ENCODE data around the gene NSD2. TPM values are rescaled to one million over a fixed set of nuclear protein-coding genes. Genes with fewer than 3 reads are reported as not detected.

NSD2 gene
- total and polyA plus RNA-seq, 4 donors: 5.1 to 71.5 (median 11.6) TPM

- no peaks in the 10 kb centered on the region for H3K9me3 ChIP-seq (ENCODE audit: control insufficient read depth in 4 of 4, low read length in 3 of 4)
- no peaks in the 10 kb centered on the region for H3K27me3 ChIP-seq (ENCODE audit: control insufficient read depth in 4 of 4, insufficient read depth in 4 of 4, low read length in 3 of 4)
- peaks cover 7 to 31% (median 23%) of the 10 kb centered on the region in 4 donors for H3K4me1 ChIP-seq (ENCODE audit: control insufficient read depth in 4 of 4, insufficient read depth in 4 of 4, low read length in 3 of 4)
- H3K36me3 ChIP-seq (ENCODE audit: control insufficient read depth in 4 of 4, insufficient read depth in 3 of 4, low read depth in 1 of 4, low read length in 3 of 4): no peaks in the 10 kb centered on the region
- H3K27ac ChIP-seq (ENCODE audit: low read depth in 1 of 2, low read length in 2 of 2): no peak overlapping the region
- no peak overlapping the region for H3K4me3 ChIP-seq (ENCODE audit: low read depth in 1 of 3, low read length in 3 of 3)
- H3K9ac ChIP-seq (ENCODE audit: low read depth in 1 of 2, low read length in 2 of 2): no peak overlapping the region
- no peak for DNase-seq (ENCODE audit: low spot score)
- no peak for TF ChIP-seq RXRA (IDR thresholded peaks at IDR 0.05)
- no peak for TF ChIP-seq JUND (IDR thresholded peaks at IDR 0.05)
- no peak for TF ChIP-seq TAF1 (conservative IDR thresholded peaks at IDR 0.05)
- TF ChIP-seq SP1 (IDR thresholded peaks at IDR 0.05): no peak
- no peak for TF ChIP-seq HNF4G (IDR thresholded peaks at IDR 0.05)
- TF ChIP-seq GABPA (IDR thresholded peaks at IDR 0.05 in 1 of 2, conservative IDR thresholded peaks at IDR 0.05 in 1 of 2): no peak
- no peak for TF ChIP-seq HNF4A (conservative IDR thresholded peaks at IDR 0.05)
- TF ChIP-seq REST (IDR thresholded peaks at IDR 0.05): no peak
- no peak for TF ChIP-seq RAD21 (IDR thresholded peaks at IDR 0.05)
- TF ChIP-seq ZBTB33 (IDR thresholded peaks at IDR 0.05): no peak
- WGBS: 66% methylated on average over 3 of the region's 3 CpGs
These were observed 1.7 kb downstream of the NSD2 start for GRCh38 chr4:1872870-1873269.

- no peaks in the 10 kb centered on the region for H3K27me3 ChIP-seq (ENCODE audit: control insufficient read depth in 4 of 4, insufficient read depth in 4 of 4, low read length in 3 of 4)
- H3K9ac ChIP-seq (ENCODE audit: low read depth in 1 of 2, low read length in 2 of 2): no peak overlapping the region
- 84% methylated on average over 4 of the region's 4 CpGs for WGBS
- no peak for DNase-seq (ENCODE audit: low spot score)
- no peaks in the 10 kb centered on the region for H3K36me3 ChIP-seq (ENCODE audit: control insufficient read depth in 4 of 4, insufficient read depth in 3 of 4, low read depth in 1 of 4, low read length in 3 of 4)
- no peak overlapping the region for H3K27ac ChIP-seq (ENCODE audit: low read depth in 1 of 2, low read length in 2 of 2)
- H3K9me3 ChIP-seq (ENCODE audit: control insufficient read depth in 4 of 4, low read length in 3 of 4): no peaks in the 10 kb centered on the region
- H3K4me1 ChIP-seq (ENCODE audit: control insufficient read depth in 4 of 4, insufficient read depth in 4 of 4, low read length in 3 of 4): peaks cover 7 to 31% (median 23%) of the 10 kb centered on the region in 4 donors
- TF ChIP-seq HNF4G (IDR thresholded peaks at IDR 0.05) (no peak), SP1 (IDR thresholded peaks at IDR 0.05) (no peak), YY1 (IDR thresholded peaks at IDR 0.05) (no peak), EGR1 (IDR thresholded peaks at IDR 0.05; ENCODE audit: low read depth in 2 of 2) (no peak), HNF4A (conservative IDR thresholded peaks at IDR 0.05) (no peak), JUND (IDR thresholded peaks at IDR 0.05) (no peak), ZBTB33 (IDR thresholded peaks at IDR 0.05) (no peak)
- no peak overlapping the region for H3K4me3 ChIP-seq (ENCODE audit: low read depth in 1 of 3, low read length in 3 of 3)
These were observed 2.1 kb downstream of the NSD2 start for GRCh38 chr4:1873291-1873690.

Measured in liver (tissue), 9 donors.